Measurements from ENCODE around the gene ITCH. TPM values are rescaled to one million over a fixed set of nuclear protein-coding genes. Genes with fewer than 3 reads are reported as not detected.
"Not testable (repeated sequence)": the region's sequence is repeated elsewhere in the genome, so short reads cannot be mapped to it uniquely, and the experiment has no call there.

The ITCH gene
- polyA plus RNA-seq, 4 donors: 40.6 to 54.5 (median 50.3) TPM

GRCh38 chr20:34410336-34410735 is 47.3 kb downstream of the ITCH start:
- no peak for DNase-seq (ENCODE audit: low read depth in 4 of 4, low spot score in 3 of 4)

DNA sequence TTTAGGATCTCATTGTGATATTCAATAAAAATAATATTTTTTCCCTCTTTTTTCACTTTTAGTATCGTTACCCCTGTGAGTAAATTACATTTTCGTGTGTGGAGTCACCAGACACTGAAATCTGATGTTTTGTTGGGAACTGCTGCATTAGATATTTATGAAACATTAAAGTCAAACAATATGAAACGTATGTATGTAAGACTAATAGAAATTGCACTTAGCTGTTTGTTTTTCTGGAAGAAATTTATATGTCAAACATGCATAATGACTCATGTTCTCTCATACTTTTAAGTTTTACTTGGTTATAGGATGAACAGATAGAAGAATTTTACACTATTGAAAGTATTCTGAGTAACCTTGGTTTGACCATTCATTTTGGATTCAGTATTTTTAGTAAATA is 49.4 kb downstream of the ITCH start:
- DNase-seq (ENCODE audit: low read depth in 4 of 4, low spot score in 3 of 4): no peak

DNA sequence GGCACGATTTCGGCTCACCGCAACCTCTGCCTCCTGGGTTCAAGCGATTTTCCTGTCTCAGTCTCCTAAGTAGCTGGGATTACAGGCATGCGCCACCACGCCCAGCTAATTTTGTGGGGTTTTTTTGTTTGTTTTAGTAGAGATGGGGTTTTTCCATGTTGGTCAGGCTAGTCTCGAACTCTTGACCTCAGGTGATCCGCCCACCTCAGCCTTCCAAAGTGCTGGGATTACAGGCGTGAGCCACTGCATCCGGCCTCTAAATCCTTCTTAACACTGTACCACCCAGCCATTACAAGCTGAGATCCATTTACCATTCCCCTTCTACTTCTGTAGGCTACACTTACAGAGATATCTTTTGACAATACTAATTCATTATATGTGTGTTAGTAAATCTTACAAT is 51.5 kb downstream of the ITCH start:
- not testable (repeated sequence) for DNase-seq (ENCODE audit: low read depth in 4 of 4, low spot score in 3 of 4)

GRCh38 chr20:34415079-34415478 is 52.0 kb downstream of the ITCH start:
- DNase-seq (ENCODE audit: low read depth in 4 of 4, low spot score in 3 of 4): no peak

GRCh38 chr20:34420146-34420545 is 57.1 kb downstream of the ITCH start:
- DNase-seq (ENCODE audit: low read depth in 4 of 4, low spot score in 3 of 4): no peak

DNA sequence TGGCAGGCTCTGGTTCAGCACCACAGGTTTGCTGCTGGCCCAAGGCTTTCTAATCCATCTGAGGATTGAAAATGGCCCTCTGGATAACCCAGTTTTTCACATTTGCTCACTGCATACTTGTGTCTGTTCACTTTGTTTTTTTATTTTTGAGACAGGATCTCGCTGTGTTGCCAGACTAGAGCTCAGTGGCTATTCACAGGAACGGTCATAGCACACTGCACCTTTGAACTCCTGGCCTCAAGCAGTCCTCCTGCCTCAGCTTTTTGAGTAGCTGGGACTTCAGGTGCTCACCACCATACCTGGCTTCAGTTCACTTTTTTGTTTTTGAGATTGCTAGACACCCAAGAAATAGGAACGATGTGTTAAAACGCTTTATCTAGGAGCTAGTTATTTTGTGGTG is 57.9 kb downstream of the ITCH start:
- no peak for DNase-seq (ENCODE audit: low read depth in 4 of 4, low spot score in 3 of 4)

GRCh38 chr20:34421766-34422466 is 58.8 kb downstream of the ITCH start:
- DNase-seq (ENCODE audit: low read depth in 4 of 4, low spot score in 3 of 4): no peak

GRCh38 chr20:34425032-34425690 is 62.1 kb downstream of the ITCH start:
- DNase-seq (ENCODE audit: low read depth in 4 of 4, low spot score in 3 of 4): not testable (repeated sequence)

GRCh38 chr20:34426026-34426425 is 63.0 kb downstream of the ITCH start:
- DNase-seq (ENCODE audit: low read depth in 4 of 4, low spot score in 3 of 4): no peak

- no peak for DNase-seq (ENCODE audit: low read depth in 4 of 4, low spot score in 3 of 4)
Observed at GRCh38 chr20:34427331-34427730, 64.3 kb downstream of the ITCH start.

DNA sequence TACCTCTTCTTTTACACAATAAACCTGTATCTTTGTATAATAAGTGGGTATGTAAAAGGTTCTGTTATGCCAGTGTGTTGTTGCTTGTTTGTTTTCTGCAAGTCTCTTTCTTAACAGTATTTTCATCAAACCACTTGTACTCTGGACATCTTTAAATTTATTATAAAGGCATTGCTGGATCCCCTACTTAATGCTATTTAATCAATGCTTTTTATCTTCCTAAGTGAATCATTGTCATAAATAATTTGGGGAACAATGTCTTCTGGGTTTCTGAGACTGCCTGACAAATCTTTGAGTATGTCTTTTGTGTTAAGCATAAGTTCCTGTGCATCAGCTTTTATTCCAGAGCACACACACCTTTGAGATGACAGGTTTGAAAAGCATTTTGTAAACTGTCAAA is 64.7 kb downstream of the ITCH start:
- no peak for DNase-seq (ENCODE audit: low read depth in 4 of 4, low spot score in 3 of 4)

DNA sequence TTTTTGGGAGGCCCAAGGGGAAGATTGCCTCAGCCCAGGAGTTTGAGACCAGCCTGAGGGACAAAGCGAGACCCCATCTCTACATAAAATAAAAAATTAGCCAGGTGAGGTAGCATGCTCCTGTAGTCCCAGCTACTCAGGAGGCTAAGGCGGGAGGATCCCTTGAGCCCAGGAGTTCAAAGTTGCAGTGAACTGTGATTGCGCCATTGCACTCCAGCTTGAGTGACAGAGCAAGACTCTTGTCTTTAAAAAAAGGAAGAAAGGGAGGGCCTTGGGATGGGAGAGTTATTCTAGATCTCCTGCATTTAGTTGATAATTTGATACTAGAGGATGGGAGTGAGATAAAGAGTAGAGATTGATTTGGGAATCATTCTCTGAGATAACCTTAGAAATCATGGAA is 68.1 kb downstream of the ITCH start:
- DNase-seq (ENCODE audit: low read depth in 4 of 4, low spot score in 3 of 4): no peak

- DNase-seq (ENCODE audit: low read depth in 4 of 4, low spot score in 3 of 4): not testable (repeated sequence)
Observed at GRCh38 chr20:34432663-34433062, 69.6 kb downstream of the ITCH start.

GRCh38 chr20:34433391-34433790 is 70.3 kb downstream of the ITCH start:
- DNase-seq (ENCODE audit: low read depth in 4 of 4, low spot score in 3 of 4): no peak

- DNase-seq (ENCODE audit: low read depth in 4 of 4, low spot score in 3 of 4): no peak
Observed at GRCh38 chr20:34435589-34435988, 72.5 kb downstream of the ITCH start.

- DNase-seq (ENCODE audit: low read depth in 4 of 4, low spot score in 3 of 4): no peak
Observed at GRCh38 chr20:34437330-34437986, 74.4 kb downstream of the ITCH start.

- no peak for DNase-seq (ENCODE audit: low read depth in 4 of 4, low spot score in 3 of 4)
Observed at GRCh38 chr20:34439168-34439567, 76.1 kb downstream of the ITCH start.

GRCh38 chr20:34441423-34441822 is 78.3 kb downstream of the ITCH start:
- not testable (repeated sequence) for DNase-seq (ENCODE audit: low read depth in 4 of 4, low spot score in 3 of 4)

DNA sequence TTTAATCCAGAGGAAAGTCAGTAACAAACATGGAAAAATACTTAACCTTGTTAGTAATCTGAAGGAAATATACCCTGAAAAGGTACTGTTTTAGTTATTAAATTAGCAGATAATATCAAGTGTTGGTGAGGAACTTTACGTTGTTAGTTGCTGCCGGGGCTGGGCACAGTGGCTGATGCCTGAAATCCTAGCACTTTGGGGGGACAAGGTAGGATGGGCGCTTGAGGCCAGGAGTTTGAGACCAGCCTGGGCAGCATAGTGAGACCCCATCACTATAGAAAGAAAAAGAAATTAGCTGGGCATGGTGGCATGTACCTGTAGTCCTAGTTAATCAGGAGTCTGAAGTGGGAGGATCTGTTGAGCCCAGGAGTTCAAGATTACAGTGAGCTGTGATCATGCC is 80.5 kb downstream of the ITCH start:
- DNase-seq (ENCODE audit: low read depth in 4 of 4, low spot score in 3 of 4): no peak

DNA sequence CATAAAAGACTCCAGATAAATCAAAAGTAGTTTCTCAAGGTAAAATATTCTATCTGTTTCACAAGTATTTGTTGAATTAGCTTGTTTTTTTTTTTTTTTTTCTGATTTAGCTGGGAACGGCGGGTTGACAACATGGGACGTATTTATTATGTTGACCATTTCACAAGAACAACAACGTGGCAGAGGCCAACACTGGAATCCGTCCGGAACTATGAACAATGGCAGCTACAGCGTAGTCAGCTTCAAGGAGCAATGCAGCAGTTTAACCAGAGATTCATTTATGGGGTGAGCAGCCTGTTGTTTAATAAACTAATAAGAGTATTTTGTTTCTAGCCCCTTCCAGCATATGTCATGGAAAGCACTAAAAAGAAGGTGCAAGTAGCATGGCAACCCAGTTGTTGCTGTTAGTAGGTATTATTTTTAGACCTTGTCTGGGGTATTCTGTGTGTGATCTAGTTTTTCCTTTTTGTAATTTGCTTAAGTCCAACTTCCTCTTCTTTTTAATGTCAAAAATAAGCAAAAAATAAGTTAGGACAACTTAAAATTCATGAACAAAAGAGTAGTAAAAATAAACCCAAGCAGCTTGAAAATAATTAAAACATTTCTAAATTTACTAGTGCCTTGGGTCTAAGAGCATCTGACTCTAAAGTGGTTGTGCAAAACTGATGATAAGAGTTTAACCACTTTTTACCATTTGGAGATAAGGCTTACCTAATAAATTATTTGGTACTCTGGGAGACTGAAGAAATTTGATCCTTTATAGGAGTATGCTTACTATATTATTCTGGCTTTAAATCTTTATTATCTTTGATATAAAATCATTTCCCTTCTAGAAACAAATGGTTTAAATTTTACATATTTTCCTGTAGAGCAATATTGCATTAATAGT is 82.3 kb downstream of the ITCH start:
- DNase-seq (ENCODE audit: low read depth in 4 of 4, low spot score in 3 of 4): no peak

GRCh38 chr20:34448517-34448916 is 85.4 kb downstream of the ITCH start:
- no peak for DNase-seq (ENCODE audit: low read depth in 4 of 4, low spot score in 3 of 4)

Data from right renal pelvis (tissue), 4 donors.